ENCODE results near the gene HEYL. TPM values are rescaled to one million over a fixed set of nuclear protein-coding genes. Genes with fewer than 3 reads are reported as not detected.
A peak's percentile ranks its signal among the peaks of the same experiment; 100 is the strongest.

The HEYL gene
- total and polyA plus RNA-seq, 2 of the 8 experiments (the other 6 are each of a cell fraction or from before 2014, with no cell fraction given) = 1.8 to 3.1 TPM

DNA sequence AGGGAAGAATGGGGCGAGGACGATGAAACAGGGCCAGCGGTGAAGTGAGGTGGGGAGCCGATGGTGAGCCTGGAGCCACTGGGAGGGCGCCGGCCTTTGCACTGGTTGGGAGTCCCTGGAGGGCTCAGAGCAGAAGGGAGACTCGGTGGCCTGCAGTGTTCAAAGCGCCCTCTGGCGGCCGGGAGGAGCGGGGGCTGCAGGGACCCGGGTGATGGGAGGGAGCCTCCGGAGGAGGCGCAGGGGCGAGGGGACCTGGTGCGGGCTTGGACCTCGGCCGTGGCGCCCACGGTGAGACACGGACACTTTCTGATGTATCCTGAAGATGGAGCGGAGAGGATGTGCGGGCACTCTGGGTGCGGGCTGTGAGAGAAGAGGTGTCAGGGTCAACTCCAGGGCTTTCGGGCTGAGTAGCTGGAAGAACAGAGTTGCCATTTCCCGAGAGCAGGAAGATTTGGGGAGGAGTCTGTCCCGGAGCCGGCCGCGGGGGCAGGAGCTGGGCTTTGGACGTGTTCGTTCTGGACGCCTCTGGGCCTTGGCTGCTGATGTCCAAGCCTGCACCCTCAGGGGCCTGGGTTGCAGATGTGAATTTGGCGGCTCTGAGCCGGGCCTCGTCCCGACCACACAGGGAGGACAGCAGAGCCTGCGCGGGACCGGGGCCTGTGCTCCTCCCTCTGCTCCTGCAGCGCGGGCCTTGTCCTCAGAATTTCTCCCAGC lies 29.7 kb downstream of the HEYL start (continued):
- TF ChIP-seq EGR1 (IDR thresholded peaks at IDR 0.05; ENCODE audit: borderline replicate concordance, low read depth, low read length) (0 out of 2 replicates have a peak, but pooled peaks have one; percentile 6), HDAC2 (IDR thresholded peaks at IDR 0.05; ENCODE audit: borderline replicate concordance in 1 of 2, low read depth in 2 of 2, low read length in 2 of 2) (0 out of 4 replicates have a peak, but pooled peaks have one; percentile 14 to 37), EZH2 (IDR thresholded peaks at IDR 0.05; ENCODE audit: low read depth, low read length, severe bottlenecking) (peak; percentile 19), SP4 (IDR thresholded peaks at IDR 0.05; ENCODE audit: low read length) (0 out of 2 replicates have a peak, but pooled peaks have one; percentile 63), BACH1 (IDR thresholded peaks at IDR 0.05; ENCODE audit: low read length) (no peak), MAFK (IDR thresholded peaks at IDR 0.05; ENCODE audit: low read depth, low read length) (no peak)
- TF ChIP-seq, protein P1, sequence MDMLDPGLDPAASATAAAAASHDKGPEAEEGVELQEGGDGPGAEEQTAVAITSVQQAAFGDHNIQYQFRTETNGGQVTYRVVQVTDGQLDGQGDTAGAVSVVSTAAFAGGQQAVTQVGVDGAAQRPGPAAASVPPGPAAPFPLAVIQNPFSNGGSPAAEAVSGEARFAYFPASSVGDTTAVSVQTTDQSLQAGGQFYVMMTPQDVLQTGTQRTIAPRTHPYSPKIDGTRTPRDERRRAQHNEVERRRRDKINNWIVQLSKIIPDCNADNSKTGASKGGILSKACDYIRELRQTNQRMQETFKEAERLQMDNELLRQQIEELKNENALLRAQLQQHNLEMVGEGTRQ (IDR thresholded peaks at IDR 0.05; ENCODE audit: low read length) = no peak
- TF ChIP-seq, protein P2, sequence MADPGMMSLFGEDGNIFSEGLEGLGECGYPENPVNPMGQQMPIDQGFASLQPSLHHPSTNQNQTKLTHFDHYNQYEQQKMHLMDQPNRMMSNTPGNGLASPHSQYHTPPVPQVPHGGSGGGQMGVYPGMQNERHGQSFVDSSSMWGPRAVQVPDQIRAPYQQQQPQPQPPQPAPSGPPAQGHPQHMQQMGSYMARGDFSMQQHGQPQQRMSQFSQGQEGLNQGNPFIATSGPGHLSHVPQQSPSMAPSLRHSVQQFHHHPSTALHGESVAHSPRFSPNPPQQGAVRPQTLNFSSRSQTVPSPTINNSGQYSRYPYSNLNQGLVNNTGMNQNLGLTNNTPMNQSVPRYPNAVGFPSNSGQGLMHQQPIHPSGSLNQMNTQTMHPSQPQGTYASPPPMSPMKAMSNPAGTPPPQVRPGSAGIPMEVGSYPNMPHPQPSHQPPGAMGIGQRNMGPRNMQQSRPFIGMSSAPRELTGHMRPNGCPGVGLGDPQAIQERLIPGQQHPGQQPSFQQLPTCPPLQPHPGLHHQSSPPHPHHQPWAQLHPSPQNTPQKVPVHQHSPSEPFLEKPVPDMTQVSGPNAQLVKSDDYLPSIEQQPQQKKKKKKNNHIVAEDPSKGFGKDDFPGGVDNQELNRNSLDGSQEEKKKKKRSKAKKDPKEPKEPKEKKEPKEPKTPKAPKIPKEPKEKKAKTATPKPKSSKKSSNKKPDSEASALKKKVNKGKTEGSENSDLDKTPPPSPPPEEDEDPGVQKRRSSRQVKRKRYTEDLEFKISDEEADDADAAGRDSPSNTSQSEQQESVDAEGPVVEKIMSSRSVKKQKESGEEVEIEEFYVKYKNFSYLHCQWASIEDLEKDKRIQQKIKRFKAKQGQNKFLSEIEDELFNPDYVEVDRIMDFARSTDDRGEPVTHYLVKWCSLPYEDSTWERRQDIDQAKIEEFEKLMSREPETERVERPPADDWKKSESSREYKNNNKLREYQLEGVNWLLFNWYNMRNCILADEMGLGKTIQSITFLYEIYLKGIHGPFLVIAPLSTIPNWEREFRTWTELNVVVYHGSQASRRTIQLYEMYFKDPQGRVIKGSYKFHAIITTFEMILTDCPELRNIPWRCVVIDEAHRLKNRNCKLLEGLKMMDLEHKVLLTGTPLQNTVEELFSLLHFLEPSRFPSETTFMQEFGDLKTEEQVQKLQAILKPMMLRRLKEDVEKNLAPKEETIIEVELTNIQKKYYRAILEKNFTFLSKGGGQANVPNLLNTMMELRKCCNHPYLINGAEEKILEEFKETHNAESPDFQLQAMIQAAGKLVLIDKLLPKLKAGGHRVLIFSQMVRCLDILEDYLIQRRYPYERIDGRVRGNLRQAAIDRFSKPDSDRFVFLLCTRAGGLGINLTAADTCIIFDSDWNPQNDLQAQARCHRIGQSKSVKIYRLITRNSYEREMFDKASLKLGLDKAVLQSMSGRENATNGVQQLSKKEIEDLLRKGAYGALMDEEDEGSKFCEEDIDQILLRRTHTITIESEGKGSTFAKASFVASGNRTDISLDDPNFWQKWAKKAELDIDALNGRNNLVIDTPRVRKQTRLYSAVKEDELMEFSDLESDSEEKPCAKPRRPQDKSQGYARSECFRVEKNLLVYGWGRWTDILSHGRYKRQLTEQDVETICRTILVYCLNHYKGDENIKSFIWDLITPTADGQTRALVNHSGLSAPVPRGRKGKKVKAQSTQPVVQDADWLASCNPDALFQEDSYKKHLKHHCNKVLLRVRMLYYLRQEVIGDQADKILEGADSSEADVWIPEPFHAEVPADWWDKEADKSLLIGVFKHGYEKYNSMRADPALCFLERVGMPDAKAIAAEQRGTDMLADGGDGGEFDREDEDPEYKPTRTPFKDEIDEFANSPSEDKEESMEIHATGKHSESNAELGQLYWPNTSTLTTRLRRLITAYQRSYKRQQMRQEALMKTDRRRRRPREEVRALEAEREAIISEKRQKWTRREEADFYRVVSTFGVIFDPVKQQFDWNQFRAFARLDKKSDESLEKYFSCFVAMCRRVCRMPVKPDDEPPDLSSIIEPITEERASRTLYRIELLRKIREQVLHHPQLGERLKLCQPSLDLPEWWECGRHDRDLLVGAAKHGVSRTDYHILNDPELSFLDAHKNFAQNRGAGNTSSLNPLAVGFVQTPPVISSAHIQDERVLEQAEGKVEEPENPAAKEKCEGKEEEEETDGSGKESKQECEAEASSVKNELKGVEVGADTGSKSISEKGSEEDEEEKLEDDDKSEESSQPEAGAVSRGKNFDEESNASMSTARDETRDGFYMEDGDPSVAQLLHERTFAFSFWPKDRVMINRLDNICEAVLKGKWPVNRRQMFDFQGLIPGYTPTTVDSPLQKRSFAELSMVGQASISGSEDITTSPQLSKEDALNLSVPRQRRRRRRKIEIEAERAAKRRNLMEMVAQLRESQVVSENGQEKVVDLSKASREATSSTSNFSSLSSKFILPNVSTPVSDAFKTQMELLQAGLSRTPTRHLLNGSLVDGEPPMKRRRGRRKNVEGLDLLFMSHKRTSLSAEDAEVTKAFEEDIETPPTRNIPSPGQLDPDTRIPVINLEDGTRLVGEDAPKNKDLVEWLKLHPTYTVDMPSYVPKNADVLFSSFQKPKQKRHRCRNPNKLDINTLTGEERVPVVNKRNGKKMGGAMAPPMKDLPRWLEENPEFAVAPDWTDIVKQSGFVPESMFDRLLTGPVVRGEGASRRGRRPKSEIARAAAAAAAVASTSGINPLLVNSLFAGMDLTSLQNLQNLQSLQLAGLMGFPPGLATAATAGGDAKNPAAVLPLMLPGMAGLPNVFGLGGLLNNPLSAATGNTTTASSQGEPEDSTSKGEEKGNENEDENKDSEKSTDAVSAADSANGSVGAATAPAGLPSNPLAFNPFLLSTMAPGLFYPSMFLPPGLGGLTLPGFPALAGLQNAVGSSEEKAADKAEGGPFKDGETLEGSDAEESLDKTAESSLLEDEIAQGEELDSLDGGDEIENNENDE (IDR thresholded peaks at IDR 0.05; ENCODE audit: insufficient replicate concordance, low read length) = no peak
